ENCODE results near the gene RLN3. TPM values are rescaled to one million over a fixed set of nuclear protein-coding genes. Genes with fewer than 3 reads are reported as not detected.

Gene RLN3
- total RNA-seq, 3 donors from 2014 or later, result not detected

GRCh38 chr19:14051980-14052379 lies 24.0 kb downstream of the RLN3 start:
- no peak for TF ChIP-seq CTCF (IDR thresholded peaks at IDR 0.05)
- DNase-seq (no peak), ATAC-seq (no peak)
- Histone ChIP-seq H3K4me1 (ENCODE audit: low read depth) (no peaks in the 10 kb centered on the region), H3K9me3 (no peaks in the 10 kb centered on the region), H3K4me3 (no peak overlapping the region), H3K36me3 (ENCODE audit: low read depth) (no peaks in the 10 kb centered on the region)
- intact Hi-C loops (cut with DNase I, micrococcal nuclease), result no loop called here

- intact Hi-C loops (cut with DNase I, micrococcal nuclease), result no loop called here
- ATAC-seq, result no peak
Measured at GRCh38 chr19:14052470-14052869, 24.5 kb downstream of the RLN3 start.

GRCh38 chr19:14053032-14053431 lies 25.1 kb downstream of the RLN3 start:
- Histone ChIP-seq H3K36me3 (ENCODE audit: low read depth) (no peaks in the 10 kb centered on the region), H3K9me3 (no peaks in the 10 kb centered on the region), H3K4me1 (ENCODE audit: low read depth) (peaks cover 4% of the 10 kb centered on the region), H3K4me3 (no peak overlapping the region)
- intact Hi-C loops (cut with DNase I, micrococcal nuclease), result no loop called here
- ATAC-seq (no peak), DNase-seq (no peak)
- no peak for TF ChIP-seq CTCF (IDR thresholded peaks at IDR 0.05)

More at GRCh38 chr19:14052470-14052869, 24.5 kb downstream of the RLN3 start:
- DNase-seq, result no peak
- no peaks in the 10 kb centered on the region for H3K4me1 ChIP-seq (ENCODE audit: low read depth)
- H3K36me3 ChIP-seq (ENCODE audit: low read depth), result no peaks in the 10 kb centered on the region
- no peak overlapping the region for H3K4me3 ChIP-seq
- TF ChIP-seq CTCF (IDR thresholded peaks at IDR 0.05), result no peak
- no peaks in the 10 kb centered on the region for H3K9me3 ChIP-seq

GRCh38 chr19:14053500-14053899 lies 25.6 kb downstream of the RLN3 start:
- TF ChIP-seq CTCF (IDR thresholded peaks at IDR 0.05), result no peak
- no peak for ATAC-seq
- no peak for DNase-seq
- intact Hi-C loops (cut with DNase I, micrococcal nuclease), result no loop called here
- no peaks in the 10 kb centered on the region for H3K9me3 ChIP-seq
- peaks cover 4% of the 10 kb centered on the region for H3K4me1 ChIP-seq (ENCODE audit: low read depth)
- no peak overlapping the region for H3K4me3 ChIP-seq
- H3K36me3 ChIP-seq (ENCODE audit: low read depth), result no peaks in the 10 kb centered on the region

- peaks cover 4% of the 10 kb centered on the region for H3K4me1 ChIP-seq (ENCODE audit: low read depth)
- no peak for TF ChIP-seq CTCF (IDR thresholded peaks at IDR 0.05)
- no peak for DNase-seq
- intact Hi-C loops (cut with DNase I, micrococcal nuclease), result no loop called here
- H3K9me3 ChIP-seq, result no peaks in the 10 kb centered on the region
- H3K36me3 ChIP-seq (ENCODE audit: low read depth), result no peaks in the 10 kb centered on the region
- no peak overlapping the region for H3K4me3 ChIP-seq
- no peak for ATAC-seq
Measured at GRCh38 chr19:14054099-14054498, 26.2 kb downstream of the RLN3 start.

GRCh38 chr19:14054721-14055120 lies 26.8 kb downstream of the RLN3 start:
- Histone ChIP-seq H3K4me3 (no peak overlapping the region), H3K36me3 (ENCODE audit: low read depth) (no peaks in the 10 kb centered on the region), H3K4me1 (ENCODE audit: low read depth) (peaks cover 4% of the 10 kb centered on the region), H3K9me3 (no peaks in the 10 kb centered on the region)
- DNase-seq (no peak), ATAC-seq (no peak)
- intact Hi-C loops (cut with DNase I, micrococcal nuclease), result no loop called here
- no peak for TF ChIP-seq CTCF (IDR thresholded peaks at IDR 0.05)

Measured in mucosa of descending colon (tissue), 3 donors.